Measurements from ENCODE around the gene TRANK1.
"Not testable (repeated sequence)": the region's sequence is repeated elsewhere in the genome, so short reads cannot be mapped to it uniquely, and the experiment has no call there.

The TRANK1 gene

GRCh38 chr3:36906504-36907149 is 38.2 kb downstream of the TRANK1 start:
- Histone ChIP-seq H2AFZ (ENCODE audit: low read depth) (no peak overlapping the region), H3K9ac (no peak overlapping the region), H3K4me1 (ENCODE audit: low read depth, poor library complexity, severe bottlenecking) (peaks cover 20% of the 10 kb centered on the region), H3K27ac (no peak overlapping the region), H3K4me3 (IDR thresholded peaks at IDR 0.05; ENCODE audit: insufficient read depth, low read depth, low read length) (no peak overlapping the region), H4K20me1 (ENCODE audit: insufficient read depth) (no peaks in the 10 kb centered on the region), H3K36me3 (ENCODE audit: insufficient read depth) (no peaks in the 10 kb centered on the region), H3K79me2 (ENCODE audit: insufficient read depth, low read depth) (no peaks in the 10 kb centered on the region), H3K27me3 (ENCODE audit: insufficient read depth, low read depth) (no peaks in the 10 kb centered on the region), H3K4me2 (no peak overlapping the region)
- TF ChIP-seq CTCF (conservative IDR thresholded peaks at IDR 0.05; ENCODE audit: low read depth, low read length): no peak

GRCh38 chr3:36905545-36905944 is 39.3 kb downstream of the TRANK1 start:
- H3K4me1 ChIP-seq (ENCODE audit: low read depth, poor library complexity, severe bottlenecking): peaks cover 13% of the 10 kb centered on the region
- no peak overlapping the region for H3K4me2 ChIP-seq
- H3K9ac ChIP-seq: no peak overlapping the region

GRCh38 chr3:36904641-36905040 is 40.2 kb downstream of the TRANK1 start:
- no peak overlapping the region for H2AFZ ChIP-seq (ENCODE audit: low read depth)
- no peaks in the 10 kb centered on the region for H3K36me3 ChIP-seq (ENCODE audit: insufficient read depth)
- H3K79me2 ChIP-seq (ENCODE audit: insufficient read depth, low read depth): no peaks in the 10 kb centered on the region
- H3K27me3 ChIP-seq (ENCODE audit: insufficient read depth, low read depth): no peaks in the 10 kb centered on the region
- H3K9ac ChIP-seq: no peak overlapping the region
- TF ChIP-seq CTCF (conservative IDR thresholded peaks at IDR 0.05; ENCODE audit: low read depth, low read length): no peak
- no peaks in the 10 kb centered on the region for H4K20me1 ChIP-seq (ENCODE audit: insufficient read depth)
- no peak overlapping the region for H3K4me2 ChIP-seq
- no peak overlapping the region for H3K4me3 ChIP-seq (IDR thresholded peaks at IDR 0.05; ENCODE audit: insufficient read depth, low read depth, low read length)
- H3K4me1 ChIP-seq (ENCODE audit: low read depth, poor library complexity, severe bottlenecking): peaks cover 13% of the 10 kb centered on the region
- H3K27ac ChIP-seq: no peak overlapping the region

More at GRCh38 chr3:36905545-36905944, 39.3 kb downstream of the TRANK1 start:
- Histone ChIP-seq H3K79me2 (ENCODE audit: insufficient read depth, low read depth) (no peaks in the 10 kb centered on the region), H4K20me1 (ENCODE audit: insufficient read depth) (no peaks in the 10 kb centered on the region), H3K36me3 (ENCODE audit: insufficient read depth) (no peaks in the 10 kb centered on the region), H3K27ac (no peak overlapping the region), H3K4me3 (IDR thresholded peaks at IDR 0.05; ENCODE audit: insufficient read depth, low read depth, low read length) (no peak overlapping the region), H3K27me3 (ENCODE audit: insufficient read depth, low read depth) (no peaks in the 10 kb centered on the region), H2AFZ (ENCODE audit: low read depth) (no peak overlapping the region)
- no peak for TF ChIP-seq CTCF (conservative IDR thresholded peaks at IDR 0.05; ENCODE audit: low read depth, low read length)

GRCh38 chr3:36904065-36904464 is 40.8 kb downstream of the TRANK1 start:
- H4K20me1 ChIP-seq (ENCODE audit: insufficient read depth); H3K36me3 ChIP-seq (ENCODE audit: insufficient read depth); H2AFZ ChIP-seq (ENCODE audit: low read depth); H3K27me3 ChIP-seq (ENCODE audit: insufficient read depth, low read depth); H3K9ac ChIP-seq; H3K4me3 ChIP-seq (IDR thresholded peaks at IDR 0.05; ENCODE audit: insufficient read depth, low read depth, low read length); H3K79me2 ChIP-seq (ENCODE audit: insufficient read depth, low read depth); H3K4me2 ChIP-seq; H3K4me1 ChIP-seq (ENCODE audit: low read depth, poor library complexity, severe bottlenecking); H3K27ac ChIP-seq: not testable (repeated sequence)

GRCh38 chr3:36903119-36903882 is 41.6 kb downstream of the TRANK1 start:
- H3K4me2 ChIP-seq: no peak overlapping the region
- no peaks in the 10 kb centered on the region for H3K27me3 ChIP-seq (ENCODE audit: insufficient read depth, low read depth)
- no peak for TF ChIP-seq CTCF (conservative IDR thresholded peaks at IDR 0.05; ENCODE audit: low read depth, low read length)
- H2AFZ ChIP-seq (ENCODE audit: low read depth): no peak overlapping the region
- H3K4me3 ChIP-seq (IDR thresholded peaks at IDR 0.05; ENCODE audit: insufficient read depth, low read depth, low read length): no peak overlapping the region
- no peaks in the 10 kb centered on the region for H4K20me1 ChIP-seq (ENCODE audit: insufficient read depth)
- H3K9ac ChIP-seq: no peak overlapping the region
- no peaks in the 10 kb centered on the region for H3K36me3 ChIP-seq (ENCODE audit: insufficient read depth)
- no peaks in the 10 kb centered on the region for H3K4me1 ChIP-seq (ENCODE audit: low read depth, poor library complexity, severe bottlenecking)
- no peak overlapping the region for H3K27ac ChIP-seq
- no peaks in the 10 kb centered on the region for H3K79me2 ChIP-seq (ENCODE audit: insufficient read depth, low read depth)

All from KMS-11 (cell line).